ENCODE measurements around the gene TTLL5.

TTLL5 gene

DNA sequence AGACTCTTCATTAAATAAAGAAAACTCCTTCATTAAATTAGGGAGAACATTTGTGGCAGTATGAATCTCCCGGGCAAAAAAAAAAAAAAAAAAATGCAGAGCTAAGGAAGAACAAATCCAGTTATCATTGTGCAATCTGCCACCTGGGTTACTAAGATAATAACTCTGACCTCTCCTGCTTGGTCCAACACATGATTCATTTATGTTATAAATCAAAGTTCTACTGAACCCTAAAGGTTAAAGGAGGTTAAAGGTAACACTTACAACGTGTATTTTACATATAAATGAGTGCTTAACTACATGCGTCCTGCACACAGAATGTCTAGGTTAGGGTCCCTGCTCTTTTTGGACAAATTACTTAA lies 316.5 kb downstream of the TTLL5 start:
- no peak for DNase-seq

DNA sequence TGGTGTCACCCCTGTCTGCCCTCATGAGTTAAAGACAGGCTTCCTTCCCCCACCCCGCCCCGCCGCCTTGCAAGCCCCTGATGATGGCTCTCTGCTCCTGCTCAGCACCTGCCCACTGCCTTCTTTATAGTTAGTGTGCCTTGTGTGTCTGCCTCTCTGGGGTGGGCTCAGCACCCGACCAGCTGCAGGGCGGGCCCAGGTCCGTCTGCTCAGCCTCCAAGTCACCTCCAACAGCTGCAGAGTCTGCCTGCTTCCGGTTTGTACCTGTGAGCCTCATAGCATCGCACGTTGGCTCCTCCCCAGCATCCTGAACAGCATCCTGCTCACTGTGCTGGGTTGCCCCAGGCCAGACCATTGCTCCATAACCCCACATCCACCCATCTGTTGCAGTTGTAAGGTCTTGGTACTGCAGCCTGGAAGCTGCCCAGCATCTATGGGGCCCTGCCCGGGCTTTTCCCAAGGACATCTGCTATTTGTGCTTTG lies 317.2 kb downstream of the TTLL5 start:
- no peak for DNase-seq

DNA sequence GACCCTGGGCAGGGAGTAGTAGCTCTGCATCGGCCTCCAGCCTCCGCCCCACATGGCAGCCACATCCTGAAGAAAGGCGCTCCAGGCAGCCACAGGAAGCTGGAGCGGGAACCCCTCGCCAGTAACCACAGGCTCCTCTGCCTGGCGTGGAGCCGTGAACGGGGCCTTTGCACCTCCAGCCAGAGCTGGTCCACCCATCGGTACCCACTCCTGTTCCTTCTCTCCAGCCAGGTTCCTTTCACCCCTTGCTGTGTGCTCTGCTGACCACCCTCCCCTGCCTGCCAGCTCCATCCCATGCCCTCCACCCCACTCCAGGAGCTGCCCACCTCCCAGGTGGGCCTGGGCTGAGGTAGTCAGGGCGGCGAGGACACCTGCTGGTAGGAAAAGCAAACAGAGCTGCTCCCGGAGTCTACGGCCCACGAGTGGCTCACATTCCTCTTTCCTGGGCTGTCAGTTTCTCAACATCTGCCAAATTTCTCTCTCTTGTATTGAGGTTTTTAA lies 318.1 kb downstream of the TTLL5 start:
- no peak for DNase-seq

DNA sequence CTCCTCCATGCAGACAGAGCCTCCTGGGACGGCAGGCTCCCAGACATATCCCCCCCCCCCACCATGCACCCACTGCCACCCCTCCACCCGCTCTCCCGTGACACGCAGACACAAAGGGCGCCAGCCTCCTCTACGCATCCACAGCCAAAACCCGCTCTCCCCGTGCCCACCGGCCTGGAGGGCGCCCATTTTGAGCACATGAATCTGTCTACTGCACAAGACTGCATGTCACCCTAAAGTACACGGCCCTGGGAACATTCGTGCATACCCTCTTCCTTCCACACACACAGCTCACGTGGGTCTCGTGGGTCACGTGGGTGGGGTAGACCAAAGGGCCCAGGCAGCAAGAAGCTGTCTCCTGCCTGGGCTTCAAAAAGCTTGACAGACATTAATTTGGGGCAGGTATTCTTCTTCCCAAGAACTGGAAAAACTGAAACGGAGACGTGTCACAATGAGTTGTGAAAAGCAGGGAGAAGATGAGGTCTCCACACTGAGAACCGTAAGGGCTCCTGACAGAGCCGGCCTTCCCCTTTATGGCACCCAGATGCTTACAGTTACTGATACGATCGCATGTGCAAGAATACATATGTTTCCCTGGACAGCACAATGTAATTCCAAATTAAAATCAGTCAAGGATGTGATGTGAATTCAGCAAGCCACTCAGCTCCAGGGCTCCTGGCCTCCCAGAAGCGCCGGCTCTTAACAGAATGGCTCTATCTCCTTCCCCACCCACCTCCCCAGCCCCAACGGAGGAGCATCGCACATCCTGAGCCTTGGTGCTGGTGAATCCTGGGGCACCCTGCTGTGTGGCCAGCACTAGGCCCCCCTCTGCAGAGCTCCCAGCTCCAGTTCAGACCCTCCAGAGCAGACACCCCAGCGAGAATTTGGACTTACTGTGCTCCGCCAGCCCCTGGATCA lies 318.9 kb downstream of the TTLL5 start:
- DNase-seq = no peak

DNA sequence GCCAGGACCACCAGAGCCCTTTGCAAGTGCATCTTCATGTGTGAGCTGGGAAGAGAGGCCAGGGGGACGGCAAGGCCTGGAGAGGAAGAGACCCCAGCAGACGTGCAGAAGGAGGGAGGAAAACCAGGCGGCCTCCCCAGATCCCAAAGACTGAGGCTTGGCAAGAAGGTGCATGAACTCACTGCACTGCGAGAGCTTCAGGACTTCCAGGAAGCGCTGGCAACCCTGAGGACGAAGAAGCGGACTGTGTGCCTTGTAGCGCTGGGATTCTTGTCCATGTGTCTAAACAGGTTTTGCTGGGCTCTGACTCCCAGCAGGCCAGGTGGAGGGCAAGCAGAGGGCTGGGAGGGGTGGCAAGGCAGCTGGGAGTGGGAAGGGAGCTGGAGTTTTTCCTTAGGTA lies 319.8 kb downstream of the TTLL5 start:
- DNase-seq = no peak

DNA sequence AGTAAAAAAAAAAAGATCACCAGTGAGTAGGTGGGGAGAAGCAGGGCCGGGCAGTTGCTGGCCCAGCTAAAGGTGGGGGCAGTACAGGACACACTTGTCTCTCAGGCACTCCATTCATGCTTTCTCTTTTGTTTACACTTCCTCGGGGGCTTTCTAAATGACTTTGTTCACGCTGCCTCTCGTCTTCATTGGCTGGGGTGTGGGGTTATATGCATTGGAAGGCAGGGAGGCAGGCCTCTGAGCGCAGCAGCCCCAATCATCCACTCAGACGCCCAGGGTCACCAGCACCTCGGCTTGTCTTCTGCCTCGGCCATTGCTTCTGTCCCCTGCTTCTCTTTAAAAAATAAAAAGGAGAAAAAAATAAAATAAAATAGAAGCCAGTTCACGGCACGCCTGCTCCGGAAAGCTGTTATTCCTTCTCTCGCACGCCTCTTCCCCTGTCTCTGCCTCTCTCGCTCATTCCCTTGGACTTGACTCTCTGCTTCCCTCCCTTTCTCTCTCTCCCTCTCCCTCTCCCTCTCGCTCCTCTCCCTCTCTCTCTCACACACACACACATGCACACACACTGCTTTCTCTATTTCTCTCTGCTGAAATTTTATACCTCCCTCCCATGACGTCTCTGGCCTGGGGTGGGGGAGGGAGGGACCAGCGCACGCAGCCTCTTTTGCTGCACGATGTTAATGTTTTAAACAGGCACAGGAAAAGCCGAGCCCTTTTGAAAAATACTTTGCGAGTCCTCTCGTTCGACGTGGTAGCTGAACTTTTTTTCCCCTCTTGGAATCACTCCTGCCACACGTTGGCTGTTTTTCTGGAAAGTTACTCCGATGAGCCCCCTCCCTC lies 320.6 kb downstream of the TTLL5 start, which contains the start of gene TGFB3:
TSS of gene TGFB3 (minus strand) at position 570 of the 840 bp plus-strand sequence. CDS start 1,102 bp downstream, outside the sequence.
- DNase-seq = peak; percentile 26

DNA sequence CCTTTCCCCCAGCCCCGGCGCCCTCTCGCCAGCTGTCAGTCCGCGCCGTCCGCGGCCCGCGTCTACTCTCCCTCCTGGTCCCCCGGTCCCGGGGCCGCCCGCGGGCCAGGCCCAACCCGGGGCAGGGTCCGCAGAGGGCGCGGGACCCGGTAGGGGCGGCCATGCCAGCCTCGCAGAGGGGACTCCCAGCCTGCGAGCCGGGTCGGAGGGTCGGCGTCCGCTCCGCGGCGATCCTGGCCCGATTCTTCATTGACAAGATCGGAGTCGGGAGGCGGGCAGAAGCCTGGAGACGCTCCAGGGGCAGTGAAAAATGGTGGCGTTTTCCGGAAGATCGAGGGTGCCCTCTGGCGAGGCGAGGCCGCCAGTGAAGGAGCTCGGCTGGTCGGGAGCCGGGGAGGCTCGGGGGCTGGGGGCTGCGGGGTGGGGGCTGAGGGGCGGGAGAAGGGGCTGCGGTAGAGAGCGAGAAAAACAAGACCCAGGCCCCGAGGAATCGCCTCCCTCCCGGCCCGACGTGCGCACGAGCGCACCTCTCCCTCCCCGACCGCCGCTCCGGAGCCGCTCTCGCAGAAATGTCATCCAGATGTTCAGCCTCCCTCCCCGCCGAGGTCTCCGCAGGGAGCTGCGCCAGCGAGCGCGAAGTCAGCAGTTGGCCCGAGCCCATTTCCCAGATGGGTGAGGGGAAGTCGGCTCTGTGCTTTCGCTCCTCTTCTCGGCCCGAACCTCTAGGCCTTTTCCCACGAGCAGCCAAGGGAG lies 321.4 kb downstream of the TTLL5 start:
- DNase-seq = peak; percentile 85

DNA sequence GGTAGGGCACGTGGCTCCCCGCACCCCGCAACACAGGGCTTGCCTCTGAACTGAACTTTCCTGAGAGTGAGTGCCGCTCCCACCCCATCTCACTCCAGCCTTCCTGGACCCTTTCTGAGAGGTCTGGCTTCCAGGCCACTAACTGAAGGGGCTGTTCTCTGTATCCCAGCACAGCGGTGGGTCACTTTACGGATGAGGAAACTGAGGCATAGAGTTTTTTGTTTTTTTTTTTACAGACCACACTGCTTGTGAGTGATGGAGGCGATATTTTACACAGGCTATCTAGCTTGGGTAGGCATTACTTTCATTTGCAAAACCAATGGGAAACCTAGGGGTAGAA lies 321.9 kb downstream of the TTLL5 start:
- no peak for DNase-seq

DNA sequence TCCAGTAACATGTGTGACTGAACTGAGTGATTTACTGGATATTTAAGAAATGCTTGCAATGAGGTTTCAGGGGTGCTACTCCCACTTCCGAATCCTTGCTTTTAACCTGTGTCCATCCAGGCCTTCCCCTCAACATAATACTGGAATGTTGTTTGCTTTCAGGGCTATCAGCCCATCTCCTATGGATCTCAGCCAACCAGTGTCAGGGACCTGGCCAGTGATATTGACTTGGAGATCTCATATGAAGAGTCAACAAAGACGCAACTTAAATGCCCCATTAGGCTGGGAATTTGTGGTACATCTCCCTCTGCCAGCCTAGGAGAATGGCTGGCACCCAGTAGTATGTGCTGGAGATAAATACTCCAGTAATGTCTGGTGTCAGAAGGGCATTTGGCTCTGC lies 323.6 kb downstream of the TTLL5 start:
- no peak for DNase-seq

DNA sequence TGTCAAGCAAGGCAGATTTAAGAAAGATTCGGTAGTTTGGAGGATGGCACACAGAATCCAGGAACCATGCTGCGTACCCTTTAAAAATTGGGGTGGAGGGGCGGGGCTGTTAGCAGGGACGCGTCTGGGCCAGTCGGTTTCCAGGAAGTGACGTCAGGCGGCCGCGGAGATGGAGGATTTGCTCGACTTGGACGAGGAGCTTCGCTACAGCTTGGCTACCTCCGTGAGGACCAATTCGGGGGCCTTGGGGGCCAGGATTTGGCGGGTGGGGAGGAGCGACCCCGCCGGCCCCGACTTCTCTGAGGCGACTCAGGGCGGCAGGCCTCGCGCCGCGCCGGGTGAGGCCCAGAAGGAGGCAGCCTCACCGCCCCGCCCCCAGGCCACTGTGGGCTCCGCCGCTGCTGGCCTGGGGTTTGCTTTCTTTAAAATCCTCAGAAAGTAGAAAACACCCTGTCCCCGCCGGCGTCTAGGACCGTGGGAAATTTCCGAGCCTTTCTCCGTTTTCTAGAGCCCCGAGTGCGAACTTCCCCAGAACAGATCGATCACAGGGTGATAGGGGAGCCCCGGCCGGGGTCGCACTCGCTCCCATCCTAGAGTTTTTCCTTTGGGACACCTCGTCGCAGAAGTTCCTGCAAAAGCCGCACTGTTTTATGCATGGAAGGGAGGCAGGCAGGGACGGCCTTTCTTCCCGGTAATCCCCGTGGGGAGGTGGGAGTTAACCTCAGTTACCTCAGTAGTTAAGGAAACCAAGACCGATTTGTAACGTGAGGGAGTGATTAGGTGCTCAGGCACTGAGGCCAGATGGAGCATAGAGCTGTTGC lies 324.8 kb downstream of the TTLL5 start, which contains the start of gene IFT43:
TSS of gene IFT43 (plus strand) at position 146 of the 821 bp plus-strand sequence. CDS start at position 170, 24 bp downstream.
- peak; percentile 53 for DNase-seq

DNA sequence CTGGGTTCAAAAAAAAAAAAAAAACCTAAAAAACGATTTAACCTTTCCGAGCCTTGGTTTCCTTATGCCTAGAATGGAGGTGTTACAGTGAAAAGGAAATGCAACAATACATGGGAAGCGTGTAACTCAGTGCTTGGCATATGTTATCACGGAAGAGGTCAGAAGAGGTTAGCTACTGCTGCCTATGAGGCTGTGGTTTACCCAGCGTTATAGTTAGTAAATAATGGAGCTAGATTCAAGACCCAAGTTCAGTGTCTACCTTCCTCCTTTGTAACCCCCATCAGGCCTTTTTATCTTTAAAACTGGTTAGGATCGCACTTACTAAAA lies 325.4 kb downstream of the TTLL5 start:
- DNase-seq = no peak

DNA sequence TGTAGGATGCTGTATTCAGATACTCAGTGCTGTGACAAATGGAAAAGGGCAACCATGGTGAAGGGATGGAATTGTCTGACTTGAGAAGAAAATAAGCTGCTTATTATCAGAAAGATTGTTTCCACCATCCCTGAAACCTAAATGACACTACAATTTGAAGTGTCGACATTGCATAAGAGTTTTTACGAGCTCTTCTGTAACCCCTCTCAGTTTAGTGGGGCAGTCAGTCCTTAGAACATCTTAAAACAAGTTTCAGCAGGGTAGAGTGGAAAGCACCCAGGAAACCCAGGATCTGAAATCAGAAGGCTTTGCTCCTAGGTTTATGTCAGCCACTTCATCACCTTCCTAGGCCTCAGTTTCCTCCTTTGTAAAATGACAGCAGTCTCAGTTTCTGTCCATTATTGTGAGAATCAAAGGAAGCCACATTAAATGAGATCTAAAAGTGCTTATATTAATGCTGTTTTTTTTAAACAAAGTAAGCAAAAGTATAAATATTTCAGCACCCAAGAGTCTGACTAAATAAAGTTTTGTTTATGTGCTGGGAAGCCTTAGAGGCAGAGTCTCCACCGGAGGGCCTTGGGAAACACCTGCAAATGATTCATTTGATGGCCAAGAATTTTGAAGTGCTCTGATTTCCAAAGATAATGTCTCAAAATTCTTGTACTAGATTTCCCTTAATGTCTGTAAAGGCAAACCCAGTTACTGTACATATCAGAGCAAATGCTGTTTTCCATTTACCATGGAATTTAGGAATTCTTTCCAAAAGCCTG lies 326.3 kb downstream of the TTLL5 start:
- no peak for DNase-seq

DNA sequence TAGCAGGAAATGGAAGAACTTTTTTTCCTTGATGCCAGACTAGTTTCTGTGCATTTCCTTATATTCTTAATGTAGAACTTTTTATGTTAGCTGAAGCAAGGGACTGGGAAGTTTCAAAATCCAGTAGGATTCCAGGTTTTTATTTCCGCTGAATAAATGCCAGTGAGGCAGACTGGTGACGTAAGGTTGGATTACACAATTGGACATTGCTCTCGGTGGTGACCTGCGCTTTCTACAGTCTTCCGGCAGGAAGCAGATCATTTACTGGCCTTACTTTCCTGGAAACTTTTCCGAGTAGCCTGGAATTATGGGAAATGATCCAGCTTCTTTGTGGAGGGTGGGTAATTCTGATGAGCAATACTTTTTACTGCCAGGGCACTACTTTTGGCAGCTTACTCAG lies 328.1 kb downstream of the TTLL5 start:
- no peak for DNase-seq

DNA sequence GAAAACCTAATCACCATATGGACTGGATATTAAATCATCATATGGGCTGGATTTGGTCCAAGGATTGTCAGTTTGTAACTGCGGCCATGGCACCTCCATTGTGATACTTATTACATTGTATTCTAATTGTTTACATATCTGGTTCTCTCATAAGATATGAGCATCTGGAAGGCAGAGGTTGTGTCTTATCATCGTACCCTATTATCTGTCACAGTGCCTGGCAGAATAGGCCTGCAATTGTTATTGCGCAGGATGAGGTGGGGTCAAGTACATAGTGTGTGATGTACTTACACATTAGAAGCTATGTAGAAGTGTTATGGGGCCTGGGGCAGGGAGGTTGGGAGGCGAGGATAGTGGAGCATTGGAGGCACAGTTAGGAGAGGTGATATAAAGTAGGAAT lies 329.3 kb downstream of the TTLL5 start:
- DNase-seq = no peak

DNA sequence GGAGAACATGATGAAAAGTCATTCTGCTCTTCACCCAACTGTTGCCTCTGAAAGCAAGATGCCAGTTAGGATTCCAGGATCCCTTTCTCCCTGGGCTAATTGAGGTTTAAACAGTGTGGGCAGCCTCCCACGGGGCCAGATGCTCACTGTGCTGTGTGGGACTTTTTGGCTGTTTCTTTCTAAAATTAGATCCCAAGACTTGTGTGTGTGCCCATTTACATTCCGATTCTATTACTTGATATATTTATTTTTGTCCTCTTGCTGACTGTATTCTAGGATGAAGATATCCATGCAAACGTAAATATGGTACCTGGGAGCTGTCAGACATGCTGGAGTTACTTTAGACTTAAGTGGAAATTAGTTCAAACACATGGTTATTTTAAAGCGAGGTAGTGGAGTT lies 330.7 kb downstream of the TTLL5 start:
- DNase-seq = no peak

DNA sequence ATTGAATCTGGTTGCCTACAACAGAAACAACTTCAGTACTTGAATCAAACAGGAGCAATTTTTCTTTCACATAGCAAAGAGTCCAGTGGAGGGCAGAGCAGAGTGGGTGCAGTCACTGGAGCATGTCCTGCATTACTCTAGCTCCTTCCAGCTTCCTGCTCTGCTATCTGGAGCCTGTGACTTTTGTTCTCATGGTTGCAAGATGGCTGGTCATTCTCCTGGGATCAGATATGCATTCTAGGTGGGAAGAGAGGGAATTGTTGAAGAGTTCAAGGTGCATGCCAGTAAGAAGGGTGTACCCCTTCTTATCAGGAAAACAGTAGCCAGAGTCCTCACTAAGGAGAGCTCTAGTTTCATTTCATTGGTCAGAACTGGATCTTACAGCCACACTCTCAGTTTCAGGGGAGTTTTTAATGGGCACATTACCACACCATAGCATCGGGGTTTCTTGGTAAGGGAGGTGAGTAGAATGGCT lies 332.6 kb downstream of the TTLL5 start:
- no peak for DNase-seq

DNA sequence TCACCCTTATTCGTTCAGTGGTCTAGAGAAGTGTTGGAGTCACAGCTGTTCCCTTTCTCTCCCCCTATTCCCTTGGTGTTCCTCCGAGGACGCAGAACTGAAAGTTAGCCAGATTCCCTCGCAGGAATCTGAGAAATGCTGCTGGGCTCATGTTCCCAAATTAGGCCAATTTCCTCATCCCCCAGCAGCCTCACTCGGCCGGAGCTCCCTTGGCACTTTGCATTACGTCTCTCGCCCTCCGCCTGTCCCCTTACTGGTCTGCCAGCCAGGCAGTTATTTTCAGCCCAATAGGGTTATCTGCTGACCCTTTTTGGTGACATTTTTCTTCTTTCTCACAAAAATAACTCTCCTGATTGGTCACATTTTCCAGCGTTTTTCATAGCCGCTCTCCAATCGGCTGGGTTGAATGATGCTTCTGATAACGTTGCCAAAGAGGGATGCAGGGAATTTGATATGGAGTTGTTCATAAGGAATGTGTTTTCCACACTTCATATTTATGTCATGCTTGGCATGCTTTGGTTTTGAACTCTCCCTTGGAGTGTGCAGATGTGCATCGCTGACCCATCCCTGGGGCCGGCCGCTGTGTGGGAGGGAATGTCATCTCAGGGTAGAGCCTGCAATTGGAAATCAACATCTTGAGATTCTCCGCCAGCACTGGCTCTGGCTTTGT lies 334.5 kb downstream of the TTLL5 start:
- DNase-seq = no peak

DNA sequence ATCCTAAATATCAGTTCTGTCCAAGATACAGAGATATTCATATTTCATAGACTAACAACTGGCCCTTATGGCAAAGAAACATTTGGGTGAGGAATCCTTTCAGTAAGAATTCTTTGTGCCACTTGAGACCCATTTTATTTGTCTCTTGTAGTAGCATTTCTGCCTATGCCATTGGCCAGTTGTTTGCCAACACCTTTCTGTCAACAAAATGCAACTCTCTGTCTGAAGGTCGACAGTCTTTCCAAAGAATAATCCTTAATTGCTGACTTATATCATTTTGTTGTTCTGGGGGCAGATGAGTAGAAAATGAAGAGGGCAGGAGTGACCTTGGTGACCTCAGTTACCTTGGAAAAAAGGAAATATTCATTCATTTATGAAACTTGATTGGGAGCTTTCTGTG lies 335.4 kb downstream of the TTLL5 start:
- DNase-seq = no peak

DNA sequence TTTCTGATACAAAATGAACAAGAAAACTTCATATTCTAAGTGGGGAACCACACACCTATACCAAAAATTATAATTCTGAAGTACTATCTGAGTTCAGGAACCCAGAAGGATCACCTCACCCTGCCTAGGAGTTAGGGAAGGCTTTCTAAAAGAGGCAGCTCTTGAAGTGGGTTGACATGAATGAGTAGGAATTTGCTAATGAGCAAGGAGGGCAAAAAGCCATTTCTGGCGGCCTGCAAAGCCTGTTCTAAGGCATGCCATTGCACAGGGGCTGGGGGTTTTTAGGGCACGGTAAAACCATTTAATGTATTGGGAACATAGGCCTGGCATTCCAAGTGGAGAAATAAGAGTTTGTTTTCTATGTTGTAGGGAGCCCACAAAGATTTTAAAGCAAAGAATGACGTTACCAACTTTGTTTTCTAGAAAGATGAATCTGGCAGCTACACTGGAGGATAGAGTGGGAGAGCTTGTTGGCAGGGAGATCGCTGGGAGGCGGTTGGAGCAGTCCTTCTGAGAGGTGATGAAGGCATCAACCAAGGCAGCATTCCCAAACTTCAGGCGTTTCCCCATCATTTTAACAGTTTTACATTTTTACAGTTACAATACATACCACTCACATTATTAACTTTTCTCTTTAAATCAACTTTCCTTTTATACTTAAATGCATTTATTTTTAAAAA lies 338.6 kb downstream of the TTLL5 start:
- DNase-seq = no peak

DNA sequence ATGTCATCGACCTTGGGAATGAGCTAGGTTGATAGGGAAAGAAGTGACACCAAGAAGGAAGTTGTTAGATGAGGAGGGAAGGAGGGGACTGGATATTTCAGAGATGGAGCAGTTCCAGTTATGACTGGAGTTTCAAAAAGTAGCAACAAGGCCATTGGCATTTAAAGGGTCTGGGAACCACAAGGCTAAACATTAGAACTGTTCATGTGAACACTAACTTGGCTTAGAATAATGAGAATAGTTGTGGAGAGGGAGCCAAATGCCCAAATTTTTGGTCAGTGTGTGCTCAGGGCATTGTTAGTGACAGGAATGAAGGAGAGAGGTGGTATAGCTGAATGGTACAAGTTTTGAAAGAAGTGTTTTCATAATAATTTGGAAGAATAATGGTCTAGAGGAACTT lies 341.3 kb downstream of the TTLL5 start:
- no peak for DNase-seq
